Panc1 (cell line): Measurements from ENCODE around the gene BTBD19.

Experiments
- CTCF ChIP-seq: fragments of 450-650 bp; IDR thresholded peaks from 2 replicates; pipeline ENCODE4 v1.5.1; 2017; ENCODE audit warnings: mild to moderate bottlenecking
- POLR2AphosphoS5 ChIP-seq: IDR thresholded peaks from 2 replicates; pipeline ENCODE4 v1.6.1; 2012; ENCODE audit warnings: mild to moderate bottlenecking, low read depth, low read length, moderate library complexity
- TCF7L2 ChIP-seq: IDR thresholded peaks from 2 replicates; pipeline ENCODE4 v1.6.1; 2011; ENCODE audit warnings: mild to moderate bottlenecking, low read depth, low read length, inconsistent platforms

DNA sequence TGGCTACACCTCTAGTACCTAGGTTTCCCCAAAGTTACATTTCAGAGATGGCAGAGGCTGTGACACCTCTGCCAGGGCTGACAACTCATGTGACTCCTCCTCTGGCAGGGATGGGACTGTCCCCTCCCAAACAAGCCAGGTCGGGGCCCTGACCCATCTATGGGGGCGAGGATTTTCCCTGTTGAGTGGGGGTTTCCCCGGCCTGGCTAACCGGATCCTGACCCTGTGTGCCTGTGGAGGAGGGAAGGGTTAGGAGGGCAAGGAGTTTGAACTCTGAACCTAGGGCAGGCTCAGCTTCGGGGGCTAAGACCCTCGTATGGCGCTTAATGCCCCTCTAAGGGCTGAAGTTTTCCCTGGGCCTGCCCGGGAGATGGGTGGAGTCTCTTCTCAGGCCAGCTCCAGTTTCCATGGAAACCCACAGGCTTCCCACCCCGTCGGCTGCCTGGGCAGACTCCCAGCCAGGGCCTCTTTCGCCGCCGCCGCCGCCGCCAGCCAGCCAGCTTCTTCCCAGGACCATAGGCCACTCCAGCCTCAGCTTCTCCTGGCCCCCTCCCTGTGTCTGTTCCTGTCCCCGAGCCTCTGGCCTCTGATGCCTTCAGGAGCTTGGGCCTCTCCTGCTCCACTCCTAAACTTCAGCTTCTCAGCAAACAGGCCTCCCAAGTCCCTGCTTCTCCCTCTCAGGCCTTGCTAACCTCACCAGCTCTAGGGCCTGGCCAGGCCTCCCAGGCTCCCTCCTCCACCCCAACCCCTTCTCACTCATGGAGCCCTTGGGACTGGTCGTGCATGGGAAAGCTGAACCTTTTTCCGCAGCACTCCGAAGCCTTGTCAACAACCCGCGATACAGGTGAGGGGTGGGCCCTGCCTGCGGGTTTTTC lies at the start of gene BTBD19:
- TF ChIP-seq POLR2AphosphoS5 = no peak
- no peak for TF ChIP-seq TCF7L2
- no peak for TF ChIP-seq CTCF
